Right lobe of liver (tissue), 4 donors: ENCODE data around the gene TMEM131L.

ENCODE experiments used
- CTCF ChIP-seq, 4 donors: fragments of 200-600 bp in 3 of 4; fragments of 450-650 bp in 1 of 4; IDR thresholded peaks; one replicate each; pipeline versions ENCODE4 v1.5.1 to v1.8.0; 2016 to 2022; ENCODE audit warnings: antibody characterized with exemption in 4 of 4, mild to moderate bottlenecking in 2 of 4
- POLR2A ChIP-seq: fragments of 450-650 bp; IDR thresholded peaks from one replicate; pipeline ENCODE4 v1.6.1; 2017; ENCODE audit warnings: antibody characterized with exemption, mild to moderate bottlenecking
- donor health status: DM: no; HTN: no; CAD: no.
- donor health status: DM: no; HTN: no; CAD: no.
- donor health status: DM: no; HTN: yes; CAD: no.

GRCh38 chr4:153502584-153502983, 36.4 kb downstream of the TMEM131L start:
- TF ChIP-seq CTCF (IDR thresholded peaks at IDR 0.05) (no peak), POLR2A (no peak)
